NCI-H1694 treated with DMSO at 0.1 percent for 48 hours (cell line): ENCODE results near the gene CTDSPL.

Experiments
- DNase-seq: peaks from one replicate; lab custom pipeline; 2025; lab: John Stamatoyannopoulos, UW

CTDSPL gene

DNA sequence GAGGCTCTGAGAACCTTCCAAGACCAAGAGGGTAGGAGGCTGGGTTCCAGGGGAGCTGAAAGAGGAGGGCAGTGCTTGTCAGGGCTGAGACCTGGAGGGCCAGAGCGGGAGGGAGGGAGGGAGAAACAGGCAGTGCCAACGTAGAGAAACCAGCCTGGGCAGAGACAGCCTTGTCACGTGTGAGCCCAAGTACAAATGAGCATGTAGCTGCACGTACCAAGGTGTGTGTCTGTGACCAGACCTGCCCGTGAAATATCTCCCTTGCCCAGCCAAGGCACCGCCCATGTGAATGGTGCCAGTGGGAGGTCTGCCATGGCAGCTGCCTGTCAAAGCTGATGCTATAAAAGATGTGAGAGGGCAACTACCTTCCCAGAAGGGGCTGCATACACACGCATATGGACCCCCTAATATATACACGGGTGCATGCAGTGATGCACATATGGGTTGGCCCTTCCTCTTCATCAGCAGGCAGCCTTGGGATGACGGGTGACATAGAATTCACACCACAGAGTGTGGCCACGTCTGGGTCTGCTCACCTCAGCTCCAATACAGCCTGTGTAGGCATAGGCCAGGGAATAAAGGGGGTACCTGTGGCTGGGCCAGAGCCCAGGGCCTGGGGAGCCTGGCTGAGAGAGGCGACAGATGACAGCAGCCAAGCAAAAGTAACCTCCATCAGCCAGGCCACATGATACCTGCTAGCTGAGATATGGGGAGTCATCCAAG, 7.8 kb upstream of the CTDSPL start:
- no peak for DNase-seq

DNA sequence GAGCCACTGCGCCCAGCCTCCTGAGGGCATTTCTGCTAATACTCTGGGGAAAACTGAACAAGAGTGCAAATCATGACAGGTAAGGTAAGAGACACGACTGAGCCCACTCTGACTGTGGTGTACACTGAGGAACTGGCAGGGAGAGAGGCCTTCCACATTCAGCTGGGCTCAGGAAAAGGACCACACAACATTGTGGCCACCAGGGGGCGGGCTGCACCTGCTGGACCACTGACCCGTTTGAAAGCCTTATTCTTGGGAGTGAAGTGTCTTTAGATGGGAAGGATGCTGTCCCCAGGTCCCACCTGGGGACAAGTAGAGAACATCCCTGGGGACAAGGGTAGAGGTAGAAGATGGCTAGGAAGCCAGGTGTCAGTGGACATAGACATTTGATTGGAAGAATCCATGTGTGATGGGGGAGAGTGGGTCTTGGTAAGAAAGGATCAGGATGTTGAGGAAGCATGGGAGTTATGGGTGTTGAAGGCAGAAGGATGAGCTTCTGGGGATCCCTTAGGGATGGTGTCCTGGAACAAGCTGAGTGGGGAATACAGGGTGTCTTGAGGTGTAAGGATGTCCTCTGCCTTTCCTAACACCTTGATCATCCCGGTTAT, 6.2 kb upstream of the CTDSPL start:
- no peak for DNase-seq

GRCh38 chr3:37856381-37856780, 5.3 kb upstream of the CTDSPL start:
- DNase-seq: no peak

- DNase-seq: no peak
These were observed 2.9 kb upstream of the CTDSPL start for GRCh38 chr3:37858742-37859141.

GRCh38 chr3:37859354-37859753, 2.3 kb upstream of the CTDSPL start:
- DNase-seq: no peak

GRCh38 chr3:37859908-37860199, 1.8 kb upstream of the CTDSPL start:
- no peak for DNase-seq

DNA sequence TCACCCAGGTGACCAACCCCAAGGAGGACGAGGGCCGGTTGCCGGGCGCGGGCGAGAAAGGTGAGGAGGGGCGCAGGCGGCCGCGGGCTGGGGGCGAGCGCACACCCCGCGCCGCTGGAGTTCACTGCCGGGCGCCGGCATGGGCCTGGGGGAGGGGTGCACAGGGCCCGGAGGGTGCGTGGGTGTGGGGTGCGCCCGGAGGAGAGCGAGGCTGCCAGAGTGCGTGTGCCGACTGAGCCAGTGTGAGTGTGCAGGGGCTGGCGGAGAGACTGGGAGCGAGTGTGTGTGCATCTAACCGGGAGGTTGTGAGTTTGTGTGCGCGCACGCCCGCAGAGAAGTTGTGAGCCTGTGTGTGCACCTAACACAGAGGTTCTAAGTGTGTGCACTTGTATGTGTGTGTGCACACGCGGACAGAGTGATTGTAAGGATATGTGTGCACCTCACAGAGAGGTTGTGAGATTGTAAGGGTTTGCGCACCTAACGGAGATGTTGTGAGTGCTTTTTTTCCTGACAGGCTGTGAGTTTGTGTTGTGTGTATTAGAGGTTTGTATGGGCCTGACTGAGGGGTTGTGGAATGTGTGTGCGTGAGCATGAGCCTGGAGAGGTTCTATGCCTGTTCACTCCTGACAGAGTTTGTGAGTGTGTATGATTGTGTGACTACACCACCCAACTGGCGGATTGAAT, 681 bp downstream of the CTDSPL start:
- no peak for DNase-seq

DNA sequence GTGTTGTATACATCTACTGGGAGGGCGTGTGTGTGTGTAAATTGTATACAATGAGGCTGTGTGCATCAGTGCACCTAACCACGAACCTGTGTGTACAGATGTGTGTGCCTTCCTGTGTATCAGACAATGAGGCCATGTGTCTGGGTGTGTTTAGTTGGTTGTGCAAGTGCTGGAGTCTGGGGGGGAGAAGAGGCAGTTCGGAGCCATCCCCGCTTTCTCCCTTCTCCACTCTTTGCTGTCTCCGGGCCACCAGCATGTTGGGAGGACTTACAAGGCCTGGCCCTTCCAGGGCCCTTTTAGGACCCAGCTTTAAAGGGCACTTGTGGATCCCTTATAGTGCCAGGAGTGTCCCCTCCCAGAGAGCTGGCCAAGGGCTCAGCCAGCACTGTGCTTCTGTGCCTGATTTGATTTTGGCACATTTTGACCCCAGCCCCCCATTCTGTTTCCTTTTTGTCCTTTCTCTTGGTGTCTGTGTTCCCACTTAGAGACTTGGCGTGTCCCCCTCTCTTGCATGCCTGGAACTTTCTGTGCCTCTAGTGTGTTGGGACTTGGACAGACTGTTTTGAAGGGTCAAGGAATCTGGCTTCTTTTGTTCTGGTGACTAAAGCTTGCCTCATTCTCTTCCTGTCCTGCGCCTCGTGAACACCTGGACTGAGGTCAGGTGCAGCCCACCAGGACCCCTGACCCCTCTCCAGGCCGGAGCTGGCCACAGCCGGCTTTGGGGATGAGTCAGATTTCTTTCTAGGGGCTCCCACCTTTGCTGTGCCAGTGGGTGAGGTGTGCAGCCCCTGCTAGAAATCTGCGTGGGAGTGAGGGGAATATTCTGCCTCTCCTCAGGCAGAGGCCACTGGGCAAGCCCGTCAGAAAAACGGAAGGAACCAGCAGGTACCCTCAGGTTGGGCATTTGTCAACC, 1.5 kb downstream of the CTDSPL start:
- DNase-seq: no peak

DNA sequence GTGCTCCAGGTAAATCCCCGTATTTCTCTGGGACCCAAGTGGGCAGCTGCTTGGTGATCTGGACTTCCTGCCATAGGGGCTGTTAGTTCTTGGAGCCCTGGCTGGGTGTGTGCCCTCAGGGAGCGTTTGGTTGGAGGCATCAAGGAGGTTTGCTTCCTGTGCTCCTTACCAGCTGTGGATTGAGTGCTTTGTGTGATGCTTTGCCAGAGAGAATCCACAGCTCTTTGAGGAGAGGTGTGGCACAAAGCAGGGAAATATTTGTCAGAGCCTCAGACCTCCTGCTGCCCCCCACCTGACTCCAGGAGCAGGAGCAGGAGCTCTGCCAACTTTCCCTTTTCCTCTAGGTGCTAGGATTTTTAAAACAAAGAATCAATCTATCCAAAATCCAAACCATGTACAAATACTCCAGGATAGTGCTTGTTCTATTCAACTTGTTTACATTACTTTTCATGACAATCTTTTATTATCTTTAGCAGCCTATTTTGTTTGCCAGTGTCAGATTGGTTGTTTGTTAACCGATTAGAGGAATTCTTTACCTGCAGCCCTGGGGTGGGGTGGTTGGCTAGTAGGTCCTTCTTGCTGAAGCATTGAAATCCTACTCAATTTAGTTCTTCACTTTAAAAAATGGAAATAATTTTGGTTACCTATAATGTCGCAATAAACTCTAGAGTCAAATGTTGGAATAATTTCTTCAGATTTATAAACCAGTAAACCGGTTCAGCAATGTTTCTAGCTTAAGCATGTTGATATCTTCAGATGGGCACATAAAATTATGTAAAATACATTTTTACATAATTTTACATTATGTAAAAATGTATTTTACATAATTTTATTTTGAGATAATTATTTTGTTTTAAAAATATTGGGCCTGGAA, 2.5 kb downstream of the CTDSPL start:
- no peak for DNase-seq

GRCh38 chr3:37864904-37865303, 3.2 kb downstream of the CTDSPL start:
- DNase-seq: no peak

DNA sequence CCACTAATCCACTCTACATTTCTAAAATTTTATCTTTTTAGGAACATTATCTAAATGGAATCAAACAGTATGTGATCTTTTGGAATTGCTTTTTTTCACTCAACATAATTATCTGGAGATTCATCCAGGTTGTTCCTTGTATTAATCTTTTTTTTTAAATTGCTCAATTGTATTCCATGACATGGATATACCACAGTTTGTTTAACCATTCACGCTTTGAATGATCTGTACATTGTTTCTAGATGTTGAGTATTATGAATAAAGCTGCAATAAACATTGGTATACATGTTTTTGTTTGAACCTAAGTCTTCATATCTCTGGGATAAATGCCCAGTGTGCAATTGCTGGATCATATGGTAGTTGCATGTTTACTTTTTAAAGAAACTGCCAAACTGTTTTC, 5.5 kb downstream of the CTDSPL start:
- DNase-seq: no peak

- no peak for DNase-seq
These were observed 10.2 kb downstream of the CTDSPL start for GRCh38 chr3:37871858-37872257.

DNA sequence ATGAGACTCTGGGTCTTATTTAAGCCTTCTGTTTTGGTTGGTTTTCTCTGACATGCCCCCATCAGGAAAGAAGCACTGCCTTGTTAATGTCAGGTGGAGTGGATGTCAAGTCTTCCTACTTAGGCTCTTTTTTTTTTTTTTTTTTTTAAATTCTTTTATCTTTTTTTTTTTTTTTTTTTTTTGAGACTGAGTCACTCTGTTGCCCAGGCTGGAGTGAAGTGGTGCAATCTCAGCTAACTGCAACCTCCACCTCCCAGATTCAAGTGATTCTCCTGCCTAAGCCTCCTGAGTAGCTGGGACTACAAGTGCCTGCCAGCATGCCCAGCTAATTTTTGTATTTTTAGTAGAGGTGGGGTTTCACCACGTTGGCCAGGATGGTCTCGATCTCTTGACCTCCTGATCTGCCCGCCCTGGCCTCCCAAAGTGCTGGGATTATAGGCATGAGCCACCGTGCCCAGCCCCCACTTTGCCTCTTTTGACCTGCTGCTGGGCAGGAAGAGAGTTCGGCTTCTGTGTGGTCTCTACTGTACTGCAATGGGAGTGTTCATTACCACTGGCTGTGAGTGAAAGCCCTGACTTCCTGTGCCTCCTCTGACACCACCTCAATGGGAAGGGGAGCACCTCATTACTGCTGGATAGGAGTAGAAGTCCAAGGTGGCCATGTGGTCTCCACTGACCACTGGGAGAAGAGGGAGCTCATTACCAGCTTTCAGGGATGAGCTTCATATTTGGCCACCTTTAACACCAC, 10.9 kb downstream of the CTDSPL start:
- no peak for DNase-seq

GRCh38 chr3:37876279-37876678, 14.6 kb downstream of the CTDSPL start:
- DNase-seq: no peak

GRCh38 chr3:37882711-37883110, 21.0 kb downstream of the CTDSPL start:
- DNase-seq: no peak

GRCh38 chr3:37885814-37886213, 24.1 kb downstream of the CTDSPL start:
- no peak for DNase-seq

DNA sequence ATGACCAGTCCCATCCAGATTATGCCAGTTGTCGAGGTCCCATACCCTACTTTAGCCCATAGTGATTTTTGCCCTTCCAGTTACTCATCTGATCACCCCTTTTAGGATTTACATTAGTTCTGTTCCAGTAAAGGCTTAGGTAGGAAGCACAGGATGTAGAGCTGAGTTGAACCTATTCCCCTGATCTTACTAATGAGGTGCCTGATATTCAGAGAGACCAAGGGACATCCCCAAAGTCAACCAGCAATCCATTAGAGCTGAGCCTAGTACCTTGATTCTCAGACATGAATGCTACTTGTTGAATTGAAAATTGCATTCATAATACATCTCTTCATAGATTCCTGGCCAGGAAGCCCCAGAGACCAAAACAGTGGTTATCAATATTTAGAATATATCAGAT, 24.7 kb downstream of the CTDSPL start:
- no peak for DNase-seq

DNA sequence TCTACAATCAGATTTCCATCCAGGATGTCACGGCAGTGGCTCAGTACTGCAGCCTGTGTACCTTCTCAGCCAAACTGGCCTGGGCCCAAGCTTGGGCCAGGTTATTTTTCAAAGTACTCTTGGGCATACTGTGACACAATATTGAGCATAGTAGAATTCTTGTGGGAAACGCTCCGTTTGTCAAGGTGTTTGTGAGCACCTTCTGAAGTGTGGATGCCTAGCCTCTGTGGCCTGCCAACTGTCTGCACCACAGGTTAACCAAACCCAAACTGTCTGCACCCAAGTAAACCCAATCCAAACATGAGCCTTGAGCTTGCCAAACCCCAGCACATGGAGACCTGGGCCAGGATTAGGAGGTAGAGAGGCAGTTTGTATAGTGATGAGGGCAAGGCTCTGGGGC, 25.4 kb downstream of the CTDSPL start:
- no peak for DNase-seq

GRCh38 chr3:37887824-37888223, 26.1 kb downstream of the CTDSPL start:
- no peak for DNase-seq

- no peak for DNase-seq
These were observed 26.7 kb downstream of the CTDSPL start for GRCh38 chr3:37888421-37888820.

GRCh38 chr3:37890522-37890921, 28.8 kb downstream of the CTDSPL start:
- DNase-seq: no peak
